WTC11 (cell line): ENCODE measurements around the gene P2RY11. TPM values are rescaled to one million over a fixed set of nuclear protein-coding genes. Genes with fewer than 3 reads are reported as not detected.

ENCODE experiments used
- ATAC-seq: fragments of 200-7000 bp; cut with Tn5 transposase; 2 replicates; pipeline ENCODE4 v1.10.0; 2021; ENCODE audit warnings: mild to moderate bottlenecking, moderate library complexity
- CTCF ChIA-PET: fragments of 300-600 bp; sonication (Branson Sonifier 250); formaldehyde crosslinking; loops from one replicate; lab custom pipeline; 2021; ENCODE audit warnings: antibody characterized with exemption; lab: Charles Lee
- POLR2A ChIA-PET: fragments of 350-600 bp; sonication (Branson Sonifier 250); formaldehyde crosslinking; loops from one replicate; lab custom pipeline; 2021; ENCODE audit warnings: antibody characterized with exemption; lab: Charles Lee
- DNase-seq: peaks from one replicate; pipeline ENCODE4 v3.0.0; 2021; ENCODE audit warnings: low spot score
- H3K27ac Mint-ChIP-seq: 2 replicates; pipeline ENCODE4 v1.8.0; 2021; ENCODE audit warnings: mixed read lengths
- H3K27me3 Mint-ChIP-seq: 2 replicates; pipeline ENCODE4 v1.8.0; 2021; ENCODE audit warnings: low read depth, mild to moderate bottlenecking, moderate library complexity, mixed read lengths
- H3K36me3 Mint-ChIP-seq: 2 replicates; pipeline ENCODE4 v1.8.0; 2021; ENCODE audit warnings: mixed read lengths
- H3K4me1 Mint-ChIP-seq: 2 replicates; pipeline ENCODE4 v1.8.0; 2022; ENCODE audit warnings: mixed read lengths
- H3K4me3 Mint-ChIP-seq: 2 replicates; pipeline ENCODE4 v1.8.0; 2021; ENCODE audit warnings: mild to moderate bottlenecking, moderate library complexity, mixed read lengths
- H3K9me3 Mint-ChIP-seq: 2 replicates; pipeline ENCODE4 v1.8.0; 2021; ENCODE audit warnings: mixed read lengths
- ARID4B ChIP-seq: sonication (generic); formaldehyde crosslinking; IDR thresholded peaks from 2 replicates; pipeline ENCODE4 v1.8.0; 2023; ENCODE audit warnings: missing genetic modification reagents, mild to moderate bottlenecking, borderline replicate concordance
- ATF2 ChIP-seq: sonication (generic); formaldehyde crosslinking; IDR thresholded peaks from 2 replicates; pipeline ENCODE4 v1.8.1; 2022; ENCODE audit warnings: low read depth, missing genetic modification reagents, borderline replicate concordance
- ATF3 ChIP-seq: sonication (generic); formaldehyde crosslinking; conservative IDR thresholded peaks from 2 replicates; pipeline ENCODE4 v1.8.1; 2022; ENCODE audit warnings: mild to moderate bottlenecking, missing genetic modification reagents
- GRHL2 ChIP-seq: fragments of 250-450 bp; sonication (Bioruptor Pico); IDR thresholded peaks from 2 replicates; pipeline ENCODE4 v1.8.0; 2022; ENCODE audit warnings: mild to moderate bottlenecking, moderate library complexity; ENCODE audit not compliant: insufficient replicate concordance, severe bottlenecking
- IRF2 ChIP-seq: sonication (generic); formaldehyde crosslinking; IDR thresholded peaks from 2 replicates; pipeline ENCODE4 v1.8.0; 2022; ENCODE audit warnings: low read depth, missing genetic modification reagents, borderline replicate concordance
- KAT7 ChIP-seq: sonication (generic); formaldehyde crosslinking; IDR thresholded peaks from 2 replicates; pipeline ENCODE4 v1.8.1; 2023; ENCODE audit warnings: missing genetic modification reagents, mild to moderate bottlenecking, borderline replicate concordance
- MYBL2 ChIP-seq: sonication (generic); formaldehyde crosslinking; IDR thresholded peaks from 2 replicates; pipeline ENCODE4 v1.8.1; 2023; ENCODE audit warnings: mild to moderate bottlenecking, moderate library complexity, missing genetic modification reagents
- NFE2L1 ChIP-seq: sonication (generic); formaldehyde crosslinking; IDR thresholded peaks from 2 replicates; pipeline ENCODE4 v1.8.1; 2023; ENCODE audit warnings: missing genetic modification reagents
- NFYB ChIP-seq: sonication (generic); formaldehyde crosslinking; conservative IDR thresholded peaks from 2 replicates; pipeline ENCODE4 v1.8.0; 2022; ENCODE audit warnings: low read depth, missing genetic modification reagents
- NR3C1 ChIP-seq: sonication (generic); formaldehyde crosslinking; conservative IDR thresholded peaks from 2 replicates; pipeline ENCODE4 v1.8.1; 2023; ENCODE audit warnings: low read depth, mild to moderate bottlenecking, missing genetic modification reagents
- RELA ChIP-seq: sonication (generic); formaldehyde crosslinking; IDR thresholded peaks from 2 replicates; pipeline ENCODE4 v1.8.1; 2022; ENCODE audit warnings: missing genetic modification reagents, mild to moderate bottlenecking, borderline replicate concordance
- TP53 ChIP-seq: sonication (generic); formaldehyde crosslinking; IDR thresholded peaks from 2 replicates; pipeline ENCODE4 v1.8.1; 2023; ENCODE audit warnings: mild to moderate bottlenecking, missing genetic modification reagents
- USF2 ChIP-seq: sonication (generic); formaldehyde crosslinking; IDR thresholded peaks from 2 replicates; pipeline ENCODE4 v1.8.1; 2023; ENCODE audit warnings: mild to moderate bottlenecking, missing genetic modification reagents, moderate library complexity
- ZNF263 ChIP-seq: sonication (generic); formaldehyde crosslinking; IDR thresholded peaks from 2 replicates; pipeline ENCODE4 v1.8.1; 2022; ENCODE audit warnings: low read depth, mild to moderate bottlenecking, moderate library complexity, missing genetic modification reagents
- total RNA-seq: library from RNA; stranded (reverse); gene quantifications from 3 replicates; pipeline ENCODE4 v1.2.3, GENCODE V29; 2021
- TF ChIP-seq, protein P1 (sequence below): sonication (generic); formaldehyde crosslinking; IDR thresholded peaks from 2 replicates; pipeline ENCODE4 v1.8.1; 2022; ENCODE audit warnings: mild to moderate bottlenecking, moderate library complexity, missing genetic modification reagents
- TF ChIP-seq, protein P2 (sequence below): fragments of 250-450 bp; sonication (Bioruptor Pico); IDR thresholded peaks from 2 replicates; pipeline ENCODE4 v1.9.0; 2021; ENCODE audit warnings: moderate library complexity, mild to moderate bottlenecking, inconsistent platforms, borderline replicate concordance
- TF ChIP-seq, protein P3 (sequence below): fragments of 250-450 bp; sonication (Bioruptor Pico); IDR thresholded peaks from 2 replicates; pipeline ENCODE4 v2.1.2; 2022; ENCODE audit warnings: mild to moderate bottlenecking, moderate library complexity
- TF ChIP-seq, protein P4 (sequence below): fragments of 250-450 bp; sonication (Bioruptor Pico); conservative IDR thresholded peaks from 2 replicates; pipeline ENCODE4 v1.9.0; 2021; ENCODE audit warnings: mild to moderate bottlenecking

P2RY11 gene
- total RNA-seq, 1 experiment from 2014 or later = 21.0 TPM

DNA sequence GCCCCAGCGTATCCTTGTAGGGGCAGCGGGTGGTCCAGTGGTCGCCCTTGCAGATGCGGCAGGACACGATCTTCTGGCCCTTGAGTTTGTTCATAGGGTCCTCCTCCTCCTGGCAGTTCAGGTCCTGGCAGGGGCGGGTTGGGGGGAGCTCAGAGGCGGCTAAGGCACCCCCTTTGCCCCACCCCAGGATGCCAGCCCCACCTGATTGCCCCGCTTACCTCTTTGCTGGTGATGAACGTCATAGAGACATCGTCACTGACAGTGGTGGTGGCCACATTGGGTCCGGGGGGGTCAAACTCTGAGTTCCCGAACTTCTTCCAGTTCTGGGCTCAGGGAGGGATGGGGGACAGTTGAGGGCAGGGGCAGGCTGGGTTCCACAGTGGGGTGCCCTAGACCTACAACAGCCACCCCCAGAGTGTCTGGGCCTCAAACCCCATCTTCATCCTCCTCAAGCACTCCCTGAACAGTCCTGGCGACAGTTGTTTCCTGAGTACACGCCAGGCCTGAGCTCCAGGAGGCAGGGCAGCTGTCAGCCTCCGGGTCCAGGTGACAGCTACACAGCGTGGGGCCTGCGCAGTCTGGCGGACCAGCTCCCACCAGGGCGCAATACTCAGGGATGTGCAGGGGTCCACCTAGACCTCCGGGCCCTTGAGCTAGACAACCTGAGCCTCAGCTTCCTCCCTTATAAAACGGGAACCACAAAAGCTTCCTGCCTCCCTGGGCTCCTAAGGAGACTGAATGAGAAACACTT, 5.5 kb downstream of the P2RY11 start:
- ChIA-PET CTCF (no interaction called here), POLR2A (no interaction called here)
- Mint-ChIP-seq H3K9me3 (no peaks in the 10 kb centered on the region), H3K4me3 (peak overlapping the region; percentile 3; the same call in 1 of the 2 replicates), H3K4me1 (peaks cover 11% of the 10 kb centered on the region; the same call in 1 of the 2 replicates), H3K36me3 (peaks cover 20% of the 10 kb centered on the region), H3K27me3 (no peaks in the 10 kb centered on the region), H3K27ac (no peak overlapping the region)
- TF ChIP-seq NFYB (CRISPR knock-in tag) (no peak), IRF2 (no peak), TP53 (no peak), RELA (CRISPR knock-in tag) (no peak), ATF3 (CRISPR knock-in tag) (no peak), USF2 (CRISPR knock-in tag) (no peak), KAT7 (no peak), GRHL2 (CRISPR knock-in tag) (no peak), NFE2L1 (CRISPR knock-in tag) (no peak), ATF2 (no peak), NR3C1 (CRISPR knock-in tag) (no peak), ARID4B (CRISPR knock-in tag) (no peak), ZNF263 (CRISPR knock-in tag) (no peak), MYBL2 (CRISPR knock-in tag) (no peak)
- TF ChIP-seq, protein P1, sequence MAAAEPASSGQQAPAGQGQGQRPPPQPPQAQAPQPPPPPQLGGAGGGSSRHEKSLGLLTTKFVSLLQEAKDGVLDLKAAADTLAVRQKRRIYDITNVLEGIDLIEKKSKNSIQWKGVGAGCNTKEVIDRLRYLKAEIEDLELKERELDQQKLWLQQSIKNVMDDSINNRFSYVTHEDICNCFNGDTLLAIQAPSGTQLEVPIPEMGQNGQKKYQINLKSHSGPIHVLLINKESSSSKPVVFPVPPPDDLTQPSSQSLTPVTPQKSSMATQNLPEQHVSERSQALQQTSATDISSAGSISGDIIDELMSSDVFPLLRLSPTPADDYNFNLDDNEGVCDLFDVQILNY (CRISPR knock-in tag) = no peak
- TF ChIP-seq, protein P2, sequence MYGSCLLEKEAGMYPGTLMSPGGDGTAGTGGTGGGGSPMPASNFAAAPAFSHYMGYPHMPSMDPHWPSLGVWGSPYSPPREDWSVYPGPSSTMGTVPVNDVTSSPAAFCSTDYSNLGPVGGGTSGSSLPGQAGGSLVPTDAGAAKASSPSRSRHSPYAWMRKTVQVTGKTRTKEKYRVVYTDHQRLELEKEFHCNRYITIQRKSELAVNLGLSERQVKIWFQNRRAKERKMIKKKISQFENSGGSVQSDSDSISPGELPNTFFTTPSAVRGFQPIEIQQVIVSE = no peak
- TF ChIP-seq, protein P3, sequence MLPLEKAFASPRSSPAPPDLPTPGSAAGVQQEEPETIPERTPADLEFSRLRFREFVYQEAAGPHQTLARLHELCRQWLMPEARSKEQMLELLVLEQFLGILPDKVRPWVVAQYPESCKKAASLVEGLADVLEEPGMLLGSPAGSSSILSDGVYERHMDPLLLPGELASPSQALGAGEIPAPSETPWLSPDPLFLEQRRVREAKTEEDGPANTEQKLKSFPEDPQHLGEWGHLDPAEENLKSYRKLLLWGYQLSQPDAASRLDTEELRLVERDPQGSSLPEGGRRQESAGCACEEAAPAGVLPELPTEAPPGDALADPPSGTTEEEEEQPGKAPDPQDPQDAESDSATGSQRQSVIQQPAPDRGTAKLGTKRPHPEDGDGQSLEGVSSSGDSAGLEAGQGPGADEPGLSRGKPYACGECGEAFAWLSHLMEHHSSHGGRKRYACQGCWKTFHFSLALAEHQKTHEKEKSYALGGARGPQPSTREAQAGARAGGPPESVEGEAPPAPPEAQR (CRISPR knock-in tag) = no peak
- TF ChIP-seq, protein P4, sequence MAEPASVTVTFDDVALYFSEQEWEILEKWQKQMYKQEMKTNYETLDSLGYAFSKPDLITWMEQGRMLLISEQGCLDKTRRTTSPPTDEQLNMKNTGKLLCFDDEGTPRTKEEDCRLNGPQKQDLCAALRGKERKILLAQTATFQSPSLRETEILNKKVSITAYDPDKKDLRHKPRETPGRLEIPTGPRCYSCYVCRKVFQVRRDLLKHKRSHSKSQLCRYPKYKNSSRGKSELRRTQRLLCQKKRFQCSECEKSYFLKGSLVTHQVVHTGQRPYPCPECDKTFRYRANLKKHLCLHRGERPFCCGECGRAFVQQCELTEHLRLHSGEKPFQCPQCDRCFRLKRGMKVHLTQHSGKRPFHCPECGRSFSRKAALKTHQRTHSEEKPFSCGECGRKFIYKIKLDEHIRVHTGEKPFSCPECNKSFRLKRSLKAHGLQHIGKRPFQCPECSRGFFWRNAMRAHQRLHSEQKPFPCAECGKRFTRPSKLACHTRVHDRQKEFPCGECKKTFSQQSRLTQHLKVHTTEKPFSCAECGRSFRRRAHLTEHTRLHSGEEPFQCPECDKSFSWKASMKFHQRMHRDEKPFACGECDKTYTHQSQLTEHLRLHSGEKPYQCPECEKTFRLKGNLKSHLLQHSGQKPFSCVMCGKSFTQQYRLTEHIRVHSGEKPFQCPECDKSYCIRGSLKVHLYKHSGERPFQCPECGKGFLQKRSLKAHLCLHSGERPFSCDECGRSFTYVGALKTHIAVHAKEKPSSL (CRISPR knock-in tag) = no peak
- DNase-seq (no peak), ATAC-seq (no peak)
